Measurements from ENCODE around the gene PCSK6.

Gene PCSK6

GRCh38 chr15:101489599-101490407 lies at the start of gene PCSK6:
TSS of gene PCSK6 (minus strand) at chr15:101489707. CDS start at chr15:101489670, 37 bp downstream.
- DNase-seq (ENCODE audit: low spot score), result peak; percentile 47
- no peak within 1 kb of the TSS for H3K27ac ChIP-seq
- H3K4me3 ChIP-seq, result peak within 1 kb of the TSS; percentile 69
- TF ChIP-seq CTCF (IDR thresholded peaks at IDR 0.05), result no peak

GRCh38 chr15:101538996-101539395 lies 49.5 kb upstream of the PCSK6 start:
- Histone ChIP-seq H3K27ac (no peak overlapping the region), H3K4me3 (no peak overlapping the region)
- TF ChIP-seq CTCF (IDR thresholded peaks at IDR 0.05), result no peak
- DNase-seq (ENCODE audit: low spot score), result no peak

GRCh38 chr15:101538177-101538576 lies 48.7 kb upstream of the PCSK6 start:
- no peak for TF ChIP-seq CTCF (IDR thresholded peaks at IDR 0.05)
- no peak overlapping the region for H3K27ac ChIP-seq
- no peak overlapping the region for H3K4me3 ChIP-seq
- no peak for DNase-seq (ENCODE audit: low spot score)

- Histone ChIP-seq H3K27ac (no peak overlapping the region), H3K4me3 (no peak overlapping the region)
- TF ChIP-seq CTCF (IDR thresholded peaks at IDR 0.05), result no peak
- DNase-seq (ENCODE audit: low spot score), result no peak
Observed at GRCh38 chr15:101537483-101538080, 48.1 kb upstream of the PCSK6 start.

- Histone ChIP-seq H3K4me3 (no peak overlapping the region), H3K27ac (no peak overlapping the region)
- TF ChIP-seq CTCF (IDR thresholded peaks at IDR 0.05), result no peak
- peak; percentile 69 for DNase-seq (ENCODE audit: low spot score)
Observed at GRCh38 chr15:101536875-101537405, 47.4 kb upstream of the PCSK6 start.

- DNase-seq (ENCODE audit: low spot score), result peak; percentile 55
- no peak overlapping the region for H3K4me3 ChIP-seq
- TF ChIP-seq CTCF (IDR thresholded peaks at IDR 0.05), result no peak
- H3K27ac ChIP-seq, result no peak overlapping the region
Observed at GRCh38 chr15:101536166-101536874, 46.8 kb upstream of the PCSK6 start.

All from coronary artery (tissue), 2 donors.